Measurements from ENCODE around the gene ARHGAP4. TPM values are rescaled to one million over a fixed set of nuclear protein-coding genes. Genes with fewer than 3 reads are reported as not detected.
A peak's percentile ranks its signal among the peaks of the same experiment; 100 is the strongest.

Gene ARHGAP4
- total RNA-seq, 1 donor from 2014 or later, result 3.1 TPM

GRCh38 chrX:153917869-153918268 is 8.2 kb downstream of the ARHGAP4 start:
- TF ChIP-seq CTCF (IDR thresholded peaks at IDR 0.05), result no peak
- Mint-ChIP-seq H3K9me3 (ENCODE audit: low read depth) (no peaks in the 10 kb centered on the region), H3K27ac (ENCODE audit: unreplicated experiment) (no peak overlapping the region), H3K36me3 (ENCODE audit: low read depth) (no peaks in the 10 kb centered on the region), H3K4me1 (ENCODE audit: low read depth) (no peaks in the 10 kb centered on the region), H3K4me3 (ENCODE audit: unreplicated experiment) (no peak overlapping the region), H3K27me3 (ENCODE audit: low read depth) (no peaks in the 10 kb centered on the region)
- no peak for DNase-seq (ENCODE audit: low spot score)

- no peaks in the 10 kb centered on the region for H3K27me3 Mint-ChIP-seq (ENCODE audit: low read depth)
- H3K27ac Mint-ChIP-seq (ENCODE audit: unreplicated experiment), result no peak overlapping the region
- H3K4me3 Mint-ChIP-seq (ENCODE audit: unreplicated experiment), result no peak overlapping the region
- no peaks in the 10 kb centered on the region for H3K9me3 Mint-ChIP-seq (ENCODE audit: low read depth)
- H3K4me1 Mint-ChIP-seq (ENCODE audit: low read depth), result no peaks in the 10 kb centered on the region
- no peak for DNase-seq (ENCODE audit: low spot score)
- no peaks in the 10 kb centered on the region for H3K36me3 Mint-ChIP-seq (ENCODE audit: low read depth)
- TF ChIP-seq CTCF (IDR thresholded peaks at IDR 0.05), result no peak
Measured at GRCh38 chrX:153913701-153914100, 12.4 kb downstream of the ARHGAP4 start.

DNA sequence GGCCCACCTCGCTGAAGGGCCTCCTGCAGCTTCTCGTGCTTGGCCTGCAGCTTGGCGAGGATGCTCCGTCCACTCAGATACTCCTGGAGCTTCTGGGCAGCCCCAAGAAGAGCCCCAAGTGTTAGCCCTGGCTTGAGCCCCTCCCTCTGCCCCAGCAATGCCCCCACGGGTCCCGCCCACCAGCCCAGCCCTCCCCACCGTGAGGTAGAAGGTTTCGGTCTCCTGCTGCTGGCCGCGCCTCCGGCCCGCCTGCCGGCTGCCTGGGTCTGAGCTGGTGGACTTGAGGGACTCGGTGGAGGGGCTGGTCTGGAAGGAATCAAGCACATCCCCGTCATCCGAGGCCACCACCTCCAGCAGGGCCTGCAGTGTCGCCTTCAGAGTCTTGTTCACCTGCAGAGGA is 12.9 kb downstream of the ARHGAP4 start:
- Mint-ChIP-seq H3K4me3 (ENCODE audit: unreplicated experiment) (no peak overlapping the region), H3K36me3 (ENCODE audit: low read depth) (no peaks in the 10 kb centered on the region), H3K9me3 (ENCODE audit: low read depth) (no peaks in the 10 kb centered on the region), H3K27ac (ENCODE audit: unreplicated experiment) (no peak overlapping the region), H3K27me3 (ENCODE audit: low read depth) (no peaks in the 10 kb centered on the region), H3K4me1 (ENCODE audit: low read depth) (no peaks in the 10 kb centered on the region)
- TF ChIP-seq CTCF (IDR thresholded peaks at IDR 0.05), result no peak
- no peak for DNase-seq (ENCODE audit: low spot score)

DNA sequence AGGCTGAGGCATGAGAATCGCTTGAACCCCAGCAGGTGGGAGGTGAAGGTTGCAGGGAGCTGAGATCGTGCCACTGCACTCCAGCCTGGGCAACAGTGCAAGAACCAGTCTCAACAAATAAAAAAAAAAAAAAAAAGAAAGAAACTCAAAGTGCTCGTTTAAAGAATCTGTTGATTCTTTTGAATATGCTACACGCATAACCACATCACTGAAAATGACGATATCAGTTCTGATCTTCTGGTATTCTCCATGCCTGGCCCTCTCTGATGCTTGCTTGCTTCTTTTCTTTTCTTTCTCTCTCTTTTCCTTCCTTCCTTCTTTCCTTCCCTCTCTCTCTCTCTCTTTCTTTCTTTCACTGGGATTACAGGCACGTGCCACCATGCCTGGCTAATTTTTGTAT is 14.3 kb downstream of the ARHGAP4 start:
- DNase-seq (ENCODE audit: low spot score), result no peak
- no peaks in the 10 kb centered on the region for H3K4me1 Mint-ChIP-seq (ENCODE audit: low read depth)
- no peak overlapping the region for H3K27ac Mint-ChIP-seq (ENCODE audit: unreplicated experiment)
- H3K9me3 Mint-ChIP-seq (ENCODE audit: low read depth), result no peaks in the 10 kb centered on the region
- no peaks in the 10 kb centered on the region for H3K27me3 Mint-ChIP-seq (ENCODE audit: low read depth)
- no peak for TF ChIP-seq CTCF (IDR thresholded peaks at IDR 0.05)
- H3K4me3 Mint-ChIP-seq (ENCODE audit: unreplicated experiment), result no peak overlapping the region
- no peaks in the 10 kb centered on the region for H3K36me3 Mint-ChIP-seq (ENCODE audit: low read depth)

DNA sequence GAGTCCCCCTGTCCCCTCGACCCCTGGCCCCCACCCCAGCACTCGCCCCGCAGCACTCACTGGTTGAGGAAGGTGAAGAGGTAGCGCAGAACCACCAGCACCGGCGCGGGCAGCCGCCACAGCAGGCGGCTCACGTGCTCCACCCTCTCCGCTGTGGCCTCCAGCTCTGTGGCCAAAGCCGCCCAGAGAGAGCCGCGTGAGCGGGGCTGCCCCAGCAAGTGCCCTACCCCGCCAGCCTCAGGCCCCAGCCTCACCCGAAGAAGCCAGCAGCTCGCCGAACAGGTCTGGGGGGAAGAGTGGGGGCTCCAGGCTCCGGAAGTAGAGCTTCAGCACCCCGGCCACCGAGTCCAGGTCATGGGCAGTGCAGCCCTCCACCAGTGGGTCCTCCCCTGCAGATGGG is 15.6 kb downstream of the ARHGAP4 start:
- H3K4me3 Mint-ChIP-seq (ENCODE audit: unreplicated experiment), result no peak overlapping the region
- H3K36me3 Mint-ChIP-seq (ENCODE audit: low read depth), result no peaks in the 10 kb centered on the region
- no peaks in the 10 kb centered on the region for H3K4me1 Mint-ChIP-seq (ENCODE audit: low read depth)
- H3K27ac Mint-ChIP-seq (ENCODE audit: unreplicated experiment), result no peak overlapping the region
- H3K9me3 Mint-ChIP-seq (ENCODE audit: low read depth), result no peaks in the 10 kb centered on the region
- TF ChIP-seq CTCF (IDR thresholded peaks at IDR 0.05), result no peak
- DNase-seq (ENCODE audit: low spot score), result peak; percentile 94
- H3K27me3 Mint-ChIP-seq (ENCODE audit: low read depth), result no peaks in the 10 kb centered on the region

Data from chondrocyte (in vitro differentiated cells).